HepG2 (cell line): ENCODE measurements around the gene CEP131. TPM values are rescaled to one million over a fixed set of nuclear protein-coding genes. Genes with fewer than 3 reads are reported as not detected.

Experiments used
- TOE1 ChIP-seq: sonication (generic); formaldehyde crosslinking; IDR thresholded peaks from 2 replicates; pipeline ENCODE4 v1.4.0; 2020; ENCODE audit warnings: mild to moderate bottlenecking, missing genetic modification reagents
- ZFP41 ChIP-seq: sonication (generic); formaldehyde crosslinking; IDR thresholded peaks from 2 replicates; pipeline ENCODE4 v1.4.0; 2020; ENCODE audit warnings: mild to moderate bottlenecking, missing genetic modification reagents, borderline replicate concordance
- ZNF180 ChIP-seq: sonication (generic); formaldehyde crosslinking; IDR thresholded peaks from 2 replicates; pipeline ENCODE4 v1.4.0; 2020; ENCODE audit warnings: low read depth, missing genetic modification reagents, borderline replicate concordance
- ZNF431 ChIP-seq: sonication (generic); formaldehyde crosslinking; IDR thresholded peaks from 2 replicates; pipeline ENCODE4 v1.9.0; 2022; ENCODE audit warnings: missing genetic modification reagents, low read depth, mild to moderate bottlenecking, borderline replicate concordance
- ZNF441 ChIP-seq: sonication (generic); formaldehyde crosslinking; IDR thresholded peaks from 2 replicates; pipeline ENCODE4 v1.7.0; 2021; ENCODE audit warnings: missing genetic modification reagents, borderline replicate concordance
- ZNF546 ChIP-seq: sonication (generic); formaldehyde crosslinking; conservative IDR thresholded peaks from 2 replicates; pipeline ENCODE4 v1.8.1; 2023; ENCODE audit warnings: mild to moderate bottlenecking, missing genetic modification reagents
- ZNF577 ChIP-seq: sonication (generic); formaldehyde crosslinking; IDR thresholded peaks from 2 replicates; pipeline ENCODE4 v1.4.0; 2020; ENCODE audit warnings: mild to moderate bottlenecking, low read depth, missing genetic modification reagents, borderline replicate concordance
- polyA plus RNA-seq, 8 experiments: library from polyadenylated mRNA; depleted of rRNA in 3 of 8; stranded (reverse) in 7 of 8; unstranded in 1 of 8; fragments of >200 nt; fragmentation: Illumina TruSeq in 4 of 8; extraction: Trizol in 4 of 8; gene quantifications; 2 replicates each; pipeline versions ENCODE4 v1.2.1 to v1.2.3, GENCODE V29; 2011 to 2016; ENCODE audit warnings: low read depth in 4 of 8, missing spikeins in 1 of 8, mixed read lengths in 1 of 8; ENCODE audit not compliant: insufficient read depth in 1 of 8
- total RNA-seq, 5 experiments: library from RNA; depleted of rRNA; stranded (reverse); fragments of >200 nt; fragmentation: Illumina TruSeq; extraction: Trizol; gene quantifications; 2 replicates each; pipeline ENCODE4 v1.2.3, GENCODE V29; 2016; ENCODE audit warnings: low read depth in 1 of 5
- TF ChIP-seq, protein P1 (sequence below): sonication (generic); formaldehyde crosslinking; IDR thresholded peaks from 2 replicates; pipeline ENCODE4 v1.4.0; 2020; ENCODE audit warnings: mild to moderate bottlenecking, low read depth, missing genetic modification reagents
- TF ChIP-seq, protein P2 (sequence below): sonication (generic); formaldehyde crosslinking; IDR thresholded peaks from 2 replicates; pipeline ENCODE4 v1.5.0; 2020; ENCODE audit warnings: missing genetic modification reagents
- TF ChIP-seq, protein P3 (sequence below): sonication (generic); formaldehyde crosslinking; conservative IDR thresholded peaks from 2 replicates; pipeline ENCODE4 v1.8.0; 2022; ENCODE audit warnings: low read depth, missing genetic modification reagents
- TF ChIP-seq, protein P4 (sequence below): sonication (generic); formaldehyde crosslinking; IDR thresholded peaks from 2 replicates; pipeline ENCODE4 v1.8.0; 2022; ENCODE audit warnings: mild to moderate bottlenecking, missing genetic modification reagents, borderline replicate concordance
- TF ChIP-seq, protein P5 (sequence below): sonication (generic); formaldehyde crosslinking; IDR thresholded peaks from 2 replicates; pipeline ENCODE4 v1.5.0; 2020; ENCODE audit warnings: mild to moderate bottlenecking, missing genetic modification reagents
- TF ChIP-seq, protein P6 (sequence below): sonication (generic); formaldehyde crosslinking; IDR thresholded peaks from 2 replicates; pipeline ENCODE4 v1.4.0; 2020; ENCODE audit warnings: missing genetic modification reagents, borderline replicate concordance

Gene CEP131
- total and polyA plus RNA-seq, 2 of the 13 experiments (the other 11 are each of a cell fraction or from before 2014, with no cell fraction given) = 5.0 to 16.8 TPM

DNA sequence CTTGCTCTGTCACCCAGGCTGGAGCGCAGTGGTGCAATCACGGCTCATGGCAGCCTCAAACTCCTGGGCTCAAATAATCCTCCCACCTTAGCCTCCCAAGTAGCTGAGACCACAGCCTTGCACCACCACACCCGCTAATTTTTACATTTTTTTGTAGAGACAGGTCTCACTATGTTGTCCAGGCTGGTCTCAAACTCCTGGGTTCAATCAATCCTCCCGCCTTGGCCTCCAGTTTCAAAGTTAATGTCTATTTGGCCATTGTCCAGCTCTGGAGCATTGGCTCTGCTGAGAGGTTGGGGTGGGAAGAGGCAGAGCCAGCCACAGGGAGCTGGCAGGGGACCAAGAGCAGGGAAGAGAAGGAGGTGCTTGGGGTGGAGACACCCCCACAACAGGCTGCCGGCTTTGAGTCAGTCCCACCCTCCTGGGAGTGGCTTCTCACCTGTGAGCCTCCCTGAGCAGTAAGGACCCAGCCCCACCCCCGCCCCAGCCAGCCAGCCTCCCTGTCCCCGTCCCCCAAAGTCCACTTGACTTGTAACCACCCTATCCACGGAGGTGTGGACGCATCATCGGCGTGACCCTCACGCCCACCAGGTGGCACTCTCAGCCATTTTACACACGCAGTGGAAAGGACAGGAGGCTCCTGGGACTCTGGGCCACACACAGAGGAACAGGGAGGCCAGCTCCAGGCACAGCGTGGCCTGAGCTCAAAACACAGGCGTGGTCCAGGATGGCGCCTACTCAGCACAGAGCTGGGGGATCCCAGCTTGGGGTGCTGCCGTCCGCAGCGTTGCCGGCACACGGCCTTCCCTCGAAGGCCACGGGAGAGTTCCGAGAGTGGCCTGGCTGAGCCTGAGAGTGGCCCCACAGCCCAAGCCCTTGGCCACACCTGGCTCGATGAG is 80.2 kb downstream of the CEP131 start (continued):
- TF ChIP-seq, protein P1, sequence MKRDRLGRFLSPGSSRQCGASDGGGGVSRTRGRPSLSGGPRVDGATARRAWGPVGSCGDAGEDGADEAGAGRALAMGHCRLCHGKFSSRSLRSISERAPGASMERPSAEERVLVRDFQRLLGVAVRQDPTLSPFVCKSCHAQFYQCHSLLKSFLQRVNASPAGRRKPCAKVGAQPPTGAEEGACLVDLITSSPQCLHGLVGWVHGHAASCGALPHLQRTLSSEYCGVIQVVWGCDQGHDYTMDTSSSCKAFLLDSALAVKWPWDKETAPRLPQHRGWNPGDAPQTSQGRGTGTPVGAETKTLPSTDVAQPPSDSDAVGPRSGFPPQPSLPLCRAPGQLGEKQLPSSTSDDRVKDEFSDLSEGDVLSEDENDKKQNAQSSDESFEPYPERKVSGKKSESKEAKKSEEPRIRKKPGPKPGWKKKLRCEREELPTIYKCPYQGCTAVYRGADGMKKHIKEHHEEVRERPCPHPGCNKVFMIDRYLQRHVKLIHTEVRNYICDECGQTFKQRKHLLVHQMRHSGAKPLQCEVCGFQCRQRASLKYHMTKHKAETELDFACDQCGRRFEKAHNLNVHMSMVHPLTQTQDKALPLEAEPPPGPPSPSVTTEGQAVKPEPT (CRISPR knock-in tag) = peak; percentile 39; the same call in 1 of the 2 replicates
- TF ChIP-seq TOE1 (CRISPR knock-in tag) (no peak), ZNF431 (no peak), ZNF441 (CRISPR knock-in tag) (no peak), ZNF180 (no peak), ZNF546 (no peak), ZNF577 (CRISPR knock-in tag) (no peak), ZFP41 (CRISPR knock-in tag) (no peak)
- TF ChIP-seq, protein P2, sequence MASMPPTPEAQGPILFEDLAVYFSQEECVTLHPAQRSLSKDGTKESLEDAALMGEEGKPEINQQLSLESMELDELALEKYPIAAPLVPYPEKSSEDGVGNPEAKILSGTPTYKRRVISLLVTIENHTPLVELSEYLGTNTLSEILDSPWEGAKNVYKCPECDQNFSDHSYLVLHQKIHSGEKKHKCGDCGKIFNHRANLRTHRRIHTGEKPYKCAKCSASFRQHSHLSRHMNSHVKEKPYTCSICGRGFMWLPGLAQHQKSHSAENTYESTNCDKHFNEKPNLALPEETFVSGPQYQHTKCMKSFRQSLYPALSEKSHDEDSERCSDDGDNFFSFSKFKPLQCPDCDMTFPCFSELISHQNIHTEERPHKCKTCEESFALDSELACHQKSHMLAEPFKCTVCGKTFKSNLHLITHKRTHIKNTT (CRISPR knock-in tag) = no peak
- TF ChIP-seq, protein P3, sequence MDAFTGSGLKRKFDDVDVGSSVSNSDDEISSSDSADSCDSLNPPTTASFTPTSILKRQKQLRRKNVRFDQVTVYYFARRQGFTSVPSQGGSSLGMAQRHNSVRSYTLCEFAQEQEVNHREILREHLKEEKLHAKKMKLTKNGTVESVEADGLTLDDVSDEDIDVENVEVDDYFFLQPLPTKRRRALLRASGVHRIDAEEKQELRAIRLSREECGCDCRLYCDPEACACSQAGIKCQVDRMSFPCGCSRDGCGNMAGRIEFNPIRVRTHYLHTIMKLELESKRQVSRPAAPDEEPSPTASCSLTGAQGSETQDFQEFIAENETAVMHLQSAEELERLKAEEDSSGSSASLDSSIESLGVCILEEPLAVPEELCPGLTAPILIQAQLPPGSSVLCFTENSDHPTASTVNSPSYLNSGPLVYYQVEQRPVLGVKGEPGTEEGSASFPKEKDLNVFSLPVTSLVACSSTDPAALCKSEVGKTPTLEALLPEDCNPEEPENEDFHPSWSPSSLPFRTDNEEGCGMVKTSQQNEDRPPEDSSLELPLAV = no peak
- TF ChIP-seq, protein P4, sequence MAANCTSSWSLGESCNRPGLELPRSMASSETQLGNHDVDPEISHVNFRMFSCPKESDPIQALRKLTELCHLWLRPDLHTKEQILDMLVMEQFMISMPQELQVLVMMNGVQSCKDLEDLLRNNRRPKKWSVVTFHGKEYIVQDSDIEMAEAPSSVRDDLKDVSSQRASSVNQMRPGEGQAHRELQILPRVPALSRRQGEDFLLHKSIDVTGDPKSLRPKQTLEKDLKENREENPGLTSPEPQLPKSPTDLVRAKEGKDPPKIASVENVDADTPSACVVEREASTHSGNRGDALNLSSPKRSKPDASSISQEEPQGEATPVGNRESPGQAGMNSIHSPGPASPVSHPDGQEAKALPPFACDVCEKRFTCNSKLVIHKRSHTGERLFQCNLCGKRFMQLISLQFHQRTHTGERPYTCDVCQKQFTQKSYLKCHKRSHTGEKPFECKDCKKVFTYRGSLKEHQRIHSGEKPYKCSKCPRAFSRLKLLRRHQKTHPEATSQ (CRISPR knock-in tag) = no peak
- TF ChIP-seq, protein P5, sequence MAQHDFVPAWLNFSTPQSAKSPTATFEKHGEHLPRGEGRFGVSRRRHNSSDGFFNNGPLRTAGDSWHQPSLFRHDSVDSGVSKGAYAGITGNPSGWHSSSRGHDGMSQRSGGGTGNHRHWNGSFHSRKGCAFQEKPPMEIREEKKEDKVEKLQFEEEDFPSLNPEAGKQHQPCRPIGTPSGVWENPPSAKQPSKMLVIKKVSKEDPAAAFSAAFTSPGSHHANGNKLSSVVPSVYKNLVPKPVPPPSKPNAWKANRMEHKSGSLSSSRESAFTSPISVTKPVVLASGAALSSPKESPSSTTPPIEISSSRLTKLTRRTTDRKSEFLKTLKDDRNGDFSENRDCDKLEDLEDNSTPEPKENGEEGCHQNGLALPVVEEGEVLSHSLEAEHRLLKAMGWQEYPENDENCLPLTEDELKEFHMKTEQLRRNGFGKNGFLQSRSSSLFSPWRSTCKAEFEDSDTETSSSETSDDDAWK (CRISPR knock-in tag) = no peak
- TF ChIP-seq, protein P6, sequence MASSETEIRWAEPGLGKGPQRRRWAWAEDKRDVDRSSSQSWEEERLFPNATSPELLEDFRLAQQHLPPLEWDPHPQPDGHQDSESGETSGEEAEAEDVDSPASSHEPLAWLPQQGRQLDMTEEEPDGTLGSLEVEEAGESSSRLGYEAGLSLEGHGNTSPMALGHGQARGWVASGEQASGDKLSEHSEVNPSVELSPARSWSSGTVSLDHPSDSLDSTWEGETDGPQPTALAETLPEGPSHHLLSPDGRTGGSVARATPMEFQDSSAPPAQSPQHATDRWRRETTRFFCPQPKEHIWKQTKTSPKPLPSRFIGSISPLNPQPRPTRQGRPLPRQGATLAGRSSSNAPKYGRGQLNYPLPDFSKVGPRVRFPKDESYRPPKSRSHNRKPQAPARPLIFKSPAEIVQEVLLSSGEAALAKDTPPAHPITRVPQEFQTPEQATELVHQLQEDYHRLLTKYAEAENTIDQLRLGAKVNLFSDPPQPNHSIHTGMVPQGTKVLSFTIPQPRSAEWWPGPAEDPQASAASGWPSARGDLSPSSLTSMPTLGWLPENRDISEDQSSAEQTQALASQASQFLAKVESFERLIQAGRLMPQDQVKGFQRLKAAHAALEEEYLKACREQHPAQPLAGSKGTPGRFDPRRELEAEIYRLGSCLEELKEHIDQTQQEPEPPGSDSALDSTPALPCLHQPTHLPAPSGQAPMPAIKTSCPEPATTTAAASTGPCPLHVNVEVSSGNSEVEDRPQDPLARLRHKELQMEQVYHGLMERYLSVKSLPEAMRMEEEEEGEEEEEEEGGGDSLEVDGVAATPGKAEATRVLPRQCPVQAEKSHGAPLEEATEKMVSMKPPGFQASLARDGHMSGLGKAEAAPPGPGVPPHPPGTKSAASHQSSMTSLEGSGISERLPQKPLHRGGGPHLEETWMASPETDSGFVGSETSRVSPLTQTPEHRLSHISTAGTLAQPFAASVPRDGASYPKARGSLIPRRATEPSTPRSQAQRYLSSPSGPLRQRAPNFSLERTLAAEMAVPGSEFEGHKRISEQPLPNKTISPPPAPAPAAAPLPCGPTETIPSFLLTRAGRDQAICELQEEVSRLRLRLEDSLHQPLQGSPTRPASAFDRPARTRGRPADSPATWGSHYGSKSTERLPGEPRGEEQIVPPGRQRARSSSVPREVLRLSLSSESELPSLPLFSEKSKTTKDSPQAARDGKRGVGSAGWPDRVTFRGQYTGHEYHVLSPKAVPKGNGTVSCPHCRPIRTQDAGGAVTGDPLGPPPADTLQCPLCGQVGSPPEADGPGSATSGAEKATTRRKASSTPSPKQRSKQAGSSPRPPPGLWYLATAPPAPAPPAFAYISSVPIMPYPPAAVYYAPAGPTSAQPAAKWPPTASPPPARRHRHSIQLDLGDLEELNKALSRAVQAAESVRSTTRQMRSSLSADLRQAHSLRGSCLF = no peak
